ENCODE results near the gene MOV10.

Gene MOV10

DNA sequence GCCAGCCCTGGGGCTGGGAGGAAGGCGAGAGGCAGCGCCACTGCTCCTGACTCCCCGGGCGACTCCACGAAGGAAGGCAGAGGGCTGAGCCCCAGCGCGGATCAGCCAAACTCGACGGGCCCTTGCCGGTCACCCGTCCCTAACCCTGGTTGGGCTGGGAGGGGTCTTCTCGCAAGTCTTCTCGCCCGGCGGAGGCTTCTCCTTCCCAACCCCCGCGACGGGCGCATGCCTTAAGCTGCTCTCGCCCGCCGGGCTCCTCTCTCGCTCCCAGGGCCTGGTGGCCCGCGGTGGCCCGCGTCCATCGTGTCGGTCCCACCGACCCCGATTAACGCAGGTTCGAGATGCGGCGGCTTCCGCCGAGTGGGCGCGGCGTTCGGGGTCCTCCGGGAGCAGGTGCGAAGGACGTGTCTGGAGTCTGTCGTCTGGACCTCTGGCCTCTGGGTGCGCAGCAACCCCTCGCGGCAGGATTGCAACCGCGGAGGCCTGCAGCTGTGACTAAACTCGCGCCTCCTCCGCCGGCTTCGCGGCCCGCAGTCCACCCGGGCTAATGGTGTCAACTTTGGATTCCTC, 69.6 kb downstream of the MOV10 start:
- Mint-ChIP-seq H3K4me1 (no peaks in the 10 kb centered on the region), H3K27me3 (ENCODE audit: low read depth, poor library complexity) (peaks cover 74% of the 10 kb centered on the region), H3K27ac (no peak overlapping the region), H3K9me3 (peaks cover 34% of the 10 kb centered on the region), H3K4me3 (no peak overlapping the region), H3K36me3 (ENCODE audit: low read depth) (peaks cover 9% of the 10 kb centered on the region)
- DNase-seq = peak; percentile 48
- no peak for TF ChIP-seq CTCF (IDR thresholded peaks at IDR 0.05)

GRCh38 chr1:112748396-112748795, 73.9 kb downstream of the MOV10 start:
- H3K4me1 Mint-ChIP-seq = no peaks in the 10 kb centered on the region
- peaks cover 48% of the 10 kb centered on the region for H3K27me3 Mint-ChIP-seq (ENCODE audit: low read depth, poor library complexity)
- no peak for TF ChIP-seq CTCF (IDR thresholded peaks at IDR 0.05)
- H3K9me3 Mint-ChIP-seq = peaks cover 26% of the 10 kb centered on the region
- no peak overlapping the region for H3K27ac Mint-ChIP-seq
- H3K4me3 Mint-ChIP-seq = no peak overlapping the region
- peaks cover 10% of the 10 kb centered on the region for H3K36me3 Mint-ChIP-seq (ENCODE audit: low read depth)
- no peak for DNase-seq

All from nephron progenitor cell (in vitro differentiated cells).